ENCODE data around the gene LAMTOR3. TPM values are rescaled to one million over a fixed set of nuclear protein-coding genes. Genes with fewer than 3 reads are reported as not detected.

LAMTOR3 gene
- total and polyA plus RNA-seq, 2 donors (not counting 1 experiment from before 2014, with no cell fraction given): 24.1 to 95.5 TPM

DNA sequence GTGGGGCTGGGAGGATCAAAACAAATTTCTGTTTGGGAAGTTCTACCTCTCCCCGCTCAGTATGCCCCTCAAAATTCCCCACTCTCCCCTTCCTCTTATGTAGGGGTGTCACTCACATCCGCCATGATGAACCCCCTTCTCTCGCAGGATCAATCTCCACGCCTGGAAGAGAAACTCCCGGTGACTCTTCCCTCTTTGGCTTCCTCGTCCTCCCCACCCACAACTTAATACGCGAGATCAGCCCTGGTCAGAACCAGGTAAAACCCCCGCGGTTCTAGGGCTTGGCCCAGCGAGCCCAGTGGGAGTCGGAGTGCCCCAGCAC lies 427 bp downstream of the LAMTOR3 start:
- TF ChIP-seq CTCF (conservative IDR thresholded peaks at IDR 0.05 in 1 of 2, IDR thresholded peaks at IDR 0.05 in 1 of 2; ENCODE audit: low read depth in 1 of 2, low read length in 2 of 2) (no peak), EZH2 (IDR thresholded peaks at IDR 0.05; ENCODE audit: low read length, missing control alignments) (no peak)
- peak overlapping the region; percentile 81 for H2AFZ ChIP-seq (ENCODE audit: low read length)
- peak overlapping the region; percentile 78 to 94 (median 88) for H3K4me3 ChIP-seq (replicated peaks in 1 of 4; ENCODE audit: control extremely low read depth in 1 of 4, insufficient read depth in 1 of 4, low read depth in 3 of 4, low read length in 4 of 4)
- H3K36me3 ChIP-seq (ENCODE audit: control insufficient read depth, insufficient read depth, low read length): peaks cover 2% of the 10 kb centered on the region
- no peaks in the 10 kb centered on the region for H4K20me1 ChIP-seq (ENCODE audit: control insufficient read depth, extremely low read depth, insufficient read depth, low read length)
- H3K9ac ChIP-seq (ENCODE audit: insufficient read depth, low read length): peak overlapping the region; percentile 77
- DNase-seq (ENCODE audit: low read depth in 2 of 2): no peak
- no peaks in the 10 kb centered on the region for H3K4me1 ChIP-seq (ENCODE audit: control insufficient read depth, extremely low read depth, insufficient read depth, low read length)
- peak overlapping the region; percentile 84 for H3K27ac ChIP-seq (ENCODE audit: insufficient read depth, low read length)
- H3K4me2 ChIP-seq (ENCODE audit: extremely low read depth, insufficient read depth, low read length): peak overlapping the region; percentile 92
- peaks cover 44% of the 10 kb centered on the region for H3K79me2 ChIP-seq (ENCODE audit: control insufficient read depth, insufficient read depth, low read length)
- no peaks in the 10 kb centered on the region for H3K9me3 ChIP-seq (ENCODE audit: control insufficient read depth, insufficient read depth, low read depth, low read length)
- H3K27me3 ChIP-seq (ENCODE audit: control insufficient read depth, insufficient read depth, low read length): no peaks in the 10 kb centered on the region

- H2AFZ ChIP-seq (ENCODE audit: low read length): no peak overlapping the region
- H3K9ac ChIP-seq (ENCODE audit: insufficient read depth, low read length): no peak overlapping the region
- H3K4me2 ChIP-seq (ENCODE audit: extremely low read depth, insufficient read depth, low read length): peak overlapping the region; percentile 92
- TF ChIP-seq CTCF (conservative IDR thresholded peaks at IDR 0.05 in 1 of 2, IDR thresholded peaks at IDR 0.05 in 1 of 2; ENCODE audit: low read depth in 1 of 2, low read length in 2 of 2) (no peak), EZH2 (IDR thresholded peaks at IDR 0.05; ENCODE audit: low read length, missing control alignments) (no peak)
- H3K4me1 ChIP-seq (ENCODE audit: control insufficient read depth, extremely low read depth, insufficient read depth, low read length): no peaks in the 10 kb centered on the region
- H3K27me3 ChIP-seq (ENCODE audit: control insufficient read depth, insufficient read depth, low read length): no peaks in the 10 kb centered on the region
- DNase-seq (ENCODE audit: low read depth in 2 of 2): no peak
- peaks cover 47% of the 10 kb centered on the region for H3K79me2 ChIP-seq (ENCODE audit: control insufficient read depth, insufficient read depth, low read length)
- H3K4me3 ChIP-seq (replicated peaks in 1 of 4; ENCODE audit: control extremely low read depth in 1 of 4, insufficient read depth in 1 of 4, low read depth in 3 of 4, low read length in 4 of 4): peak overlapping the region; percentile 78 to 94 (median 88)
- H4K20me1 ChIP-seq (ENCODE audit: control insufficient read depth, extremely low read depth, insufficient read depth, low read length): no peaks in the 10 kb centered on the region
- H3K9me3 ChIP-seq (ENCODE audit: control insufficient read depth, insufficient read depth, low read depth, low read length): no peaks in the 10 kb centered on the region
- H3K36me3 ChIP-seq (ENCODE audit: control insufficient read depth, insufficient read depth, low read length): peaks cover 2% of the 10 kb centered on the region
- H3K27ac ChIP-seq (ENCODE audit: insufficient read depth, low read length): no peak overlapping the region
Observed at GRCh38 chr4:99893029-99893428, 1.2 kb downstream of the LAMTOR3 start.

DNA sequence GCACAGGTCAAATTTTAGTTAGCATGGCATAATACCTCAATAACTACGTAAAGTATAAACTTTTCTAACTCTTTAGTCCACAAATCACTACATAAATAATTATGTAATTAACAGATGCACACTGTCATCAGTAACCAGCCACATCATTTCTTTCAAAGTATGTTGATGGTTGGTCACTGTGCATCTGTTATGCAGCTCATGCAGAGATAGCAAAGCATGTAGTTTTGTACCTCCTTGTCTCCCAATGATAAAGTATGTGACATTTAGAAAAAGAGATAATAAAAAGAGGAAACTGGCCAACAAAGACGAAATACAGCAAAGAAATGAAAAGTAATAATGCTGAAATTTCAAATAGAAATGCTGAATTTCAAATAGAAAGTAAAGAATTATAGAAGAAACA lies 2.9 kb downstream of the LAMTOR3 start:
- Histone ChIP-seq H3K27ac (ENCODE audit: insufficient read depth, low read length) (no peak overlapping the region), H3K9me3 (ENCODE audit: control insufficient read depth, insufficient read depth, low read depth, low read length) (no peaks in the 10 kb centered on the region), H3K79me2 (ENCODE audit: control insufficient read depth, insufficient read depth, low read length) (peaks cover 50% of the 10 kb centered on the region), H2AFZ (ENCODE audit: low read length) (no peak overlapping the region), H4K20me1 (ENCODE audit: control insufficient read depth, extremely low read depth, insufficient read depth, low read length) (no peaks in the 10 kb centered on the region), H3K4me2 (ENCODE audit: extremely low read depth, insufficient read depth, low read length) (no peak overlapping the region), H3K27me3 (ENCODE audit: control insufficient read depth, insufficient read depth, low read length) (no peaks in the 10 kb centered on the region), H3K4me3 (replicated peaks in 1 of 4; ENCODE audit: control extremely low read depth in 1 of 4, insufficient read depth in 1 of 4, low read depth in 3 of 4, low read length in 4 of 4) (no peak overlapping the region), H3K9ac (ENCODE audit: insufficient read depth, low read length) (no peak overlapping the region), H3K36me3 (ENCODE audit: control insufficient read depth, insufficient read depth, low read length) (peaks cover 3% of the 10 kb centered on the region), H3K4me1 (ENCODE audit: control insufficient read depth, extremely low read depth, insufficient read depth, low read length) (no peaks in the 10 kb centered on the region)
- no peak for DNase-seq (ENCODE audit: low read depth in 2 of 2)
- TF ChIP-seq CTCF (conservative IDR thresholded peaks at IDR 0.05 in 1 of 2, IDR thresholded peaks at IDR 0.05 in 1 of 2; ENCODE audit: low read depth in 1 of 2, low read length in 2 of 2): no peak
- TF ChIP-seq EZH2 (IDR thresholded peaks at IDR 0.05; ENCODE audit: low read length, missing control alignments): no peak
